Dermis blood vessel endothelial cell (primary cell): ENCODE data around the gene ZNF710. TPM values are rescaled to one million over a fixed set of nuclear protein-coding genes. Genes with fewer than 3 reads are reported as not detected.

ENCODE experiments used
- DNase-seq: peaks from one replicate; pipeline ENCODE4 v3.0.0; 2010
- total RNA-seq: library from RNA; depleted of rRNA; stranded (reverse); fragments of >200 nt; gene quantifications from 2 replicates; pipeline ENCODE4 v1.2.3, GENCODE V29; 2014

Gene ZNF710
- total RNA-seq, 1 donor from 2014 or later: 10.2 TPM

- no peak for DNase-seq
Measured at GRCh38 chr15:89993349-89993748, 7.8 kb upstream of the ZNF710 start.

GRCh38 chr15:89997079-89997478 lies 4.0 kb upstream of the ZNF710 start:
- DNase-seq: no peak

GRCh38 chr15:89998141-89998661 lies 2.9 kb upstream of the ZNF710 start:
- peak; percentile 61 for DNase-seq

- peak; percentile 8 for DNase-seq
Measured at GRCh38 chr15:89998923-89999675, 2.0 kb upstream of the ZNF710 start.

- peak; percentile 24 for DNase-seq
Measured at GRCh38 chr15:89999676-90000185, 1.4 kb upstream of the ZNF710 start.

GRCh38 chr15:90000186-90001001 lies 730 bp upstream of the ZNF710 start:
- peak; percentile 49 for DNase-seq

GRCh38 chr15:90001683-90002427 lies 731 bp downstream of the ZNF710 start:
- peak; percentile 49 for DNase-seq

- DNase-seq: peak; percentile 54
Measured at GRCh38 chr15:90002428-90002844, 1.3 kb downstream of the ZNF710 start.

GRCh38 chr15:90003736-90004135 lies 2.6 kb downstream of the ZNF710 start:
- DNase-seq: no peak

GRCh38 chr15:90004252-90004651 lies 3.1 kb downstream of the ZNF710 start:
- no peak for DNase-seq

- peak; percentile 66 for DNase-seq
Measured at GRCh38 chr15:90004671-90005070, 3.5 kb downstream of the ZNF710 start.

- no peak for DNase-seq
Measured at GRCh38 chr15:90006217-90007075, 5.3 kb downstream of the ZNF710 start.

- DNase-seq: no peak
Measured at GRCh38 chr15:90007076-90007460, 5.9 kb downstream of the ZNF710 start.

- DNase-seq: no peak
Measured at GRCh38 chr15:90008607-90009006, 7.5 kb downstream of the ZNF710 start.

GRCh38 chr15:90009301-90010022 lies 8.3 kb downstream of the ZNF710 start:
- DNase-seq: no peak

GRCh38 chr15:90011705-90012104 lies 10.6 kb downstream of the ZNF710 start:
- DNase-seq: no peak

GRCh38 chr15:90013503-90013937 lies 12.4 kb downstream of the ZNF710 start:
- peak; percentile 27 for DNase-seq

GRCh38 chr15:90015294-90015693 lies 14.2 kb downstream of the ZNF710 start:
- DNase-seq: no peak

GRCh38 chr15:90015749-90016148 lies 14.6 kb downstream of the ZNF710 start:
- DNase-seq: no peak

- no peak for DNase-seq
Measured at GRCh38 chr15:90016721-90017120, 15.6 kb downstream of the ZNF710 start.
